ENCODE results near the gene NPAS3.

GRCh38 chr14:33617154-33617553 is 678.5 kb downstream of the NPAS3 start:
- TF ChIP-seq GABPA (IDR thresholded peaks at IDR 0.05; ENCODE audit: borderline replicate concordance, insufficient read depth, low read length) (no peak), CTCF (IDR thresholded peaks at IDR 0.05; ENCODE audit: control extremely low read depth in 1 of 3, insufficient read depth in 1 of 3, low read depth in 1 of 3, low read length in 3 of 3) (no peak), ZNF274 (IDR thresholded peaks at IDR 0.05; ENCODE audit: borderline replicate concordance, extremely low read depth, low read length) (no peak), POLR2A (IDR thresholded peaks at IDR 0.05; ENCODE audit: control extremely low read depth in 1 of 2, low read depth in 2 of 2, low read length in 2 of 2) (no peak)

All from H1 (cell line).